ENCODE results near the gene TRAPPC3.

- TF ChIP-seq CTCF (IDR thresholded peaks at IDR 0.05) (no peak), POLR2A (IDR thresholded peaks at IDR 0.05) (no peak), EP300 (IDR thresholded peaks at IDR 0.05; ENCODE audit: low read depth) (no peak)
Measured at GRCh38 chr1:36151845-36152203, 2.5 kb upstream of the TRAPPC3 start.

Data from transverse colon (tissue), 3 donors.